NCI-H82 (cell line): ENCODE measurements around the gene MRPS12.
"Not testable (repeated sequence)": the region's sequence is repeated elsewhere in the genome, so short reads cannot be mapped to it uniquely, and the experiment has no call there.

Experiments
- DNase-seq: peaks from one replicate; lab custom pipeline; 2025; lab: John Stamatoyannopoulos, UW

The MRPS12 gene

DNA sequence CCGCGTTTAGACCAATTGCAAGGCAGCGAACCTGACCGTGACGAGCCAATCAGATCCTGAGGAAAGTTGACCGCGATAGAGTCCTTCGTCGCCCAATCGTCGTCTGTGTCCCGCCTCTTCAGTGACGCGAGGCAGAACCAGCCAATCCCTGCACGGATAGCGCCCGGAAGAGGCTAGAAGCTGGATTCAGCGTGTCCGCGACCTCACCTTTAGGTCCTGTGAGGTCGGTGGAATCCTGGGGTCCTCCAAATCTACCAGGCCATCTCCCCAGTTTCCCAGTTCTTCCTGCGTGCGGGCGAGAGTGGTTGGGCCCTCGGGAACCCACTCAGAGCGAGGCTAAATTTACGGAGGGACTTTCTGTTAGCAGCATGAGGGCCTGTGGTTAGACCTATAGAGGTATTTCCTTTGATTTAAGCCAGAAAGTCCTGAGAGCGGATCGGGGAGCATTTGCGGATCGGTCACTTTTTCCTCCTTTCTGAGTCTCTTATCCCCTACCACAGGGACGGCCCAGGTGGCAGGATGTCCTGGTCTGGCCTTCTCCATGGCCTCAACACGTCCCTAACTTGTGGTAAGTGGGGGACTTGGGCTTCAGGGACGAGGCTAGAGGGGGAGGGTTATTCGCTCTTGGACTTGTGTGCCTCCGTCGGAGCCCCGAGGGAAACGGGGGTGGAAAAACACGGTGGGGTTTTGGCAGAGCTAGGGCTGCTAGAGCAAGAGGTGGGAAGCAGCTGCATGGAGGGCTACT is at the start of gene MRPS12:
Gene MRPS12 (plus strand): TSS at position 169 of the 745 bp plus-strand sequence. CDS start 351 bp downstream, at position 520.
- peak; percentile 100 for DNase-seq

DNA sequence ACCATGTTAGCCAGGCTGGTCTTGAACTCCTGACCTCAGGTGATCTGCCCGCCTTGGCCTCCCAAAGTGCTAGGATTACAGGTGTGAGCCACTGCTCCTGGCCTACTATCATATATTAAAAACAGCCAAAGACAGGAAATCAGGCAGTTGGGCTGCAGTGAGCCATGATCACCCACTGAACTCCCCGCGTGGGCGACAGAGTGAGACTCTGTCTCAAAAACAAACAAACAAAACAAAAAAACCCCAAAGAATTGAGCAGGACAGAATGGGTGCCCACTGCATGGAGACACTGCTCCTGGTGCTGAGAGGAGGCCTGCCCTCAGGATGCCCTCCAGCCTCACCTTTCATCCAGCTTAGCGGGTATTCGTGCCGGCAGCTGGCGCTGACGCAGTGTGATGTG is 47.5 kb upstream of the MRPS12 start:
- DNase-seq, result no peak

DNA sequence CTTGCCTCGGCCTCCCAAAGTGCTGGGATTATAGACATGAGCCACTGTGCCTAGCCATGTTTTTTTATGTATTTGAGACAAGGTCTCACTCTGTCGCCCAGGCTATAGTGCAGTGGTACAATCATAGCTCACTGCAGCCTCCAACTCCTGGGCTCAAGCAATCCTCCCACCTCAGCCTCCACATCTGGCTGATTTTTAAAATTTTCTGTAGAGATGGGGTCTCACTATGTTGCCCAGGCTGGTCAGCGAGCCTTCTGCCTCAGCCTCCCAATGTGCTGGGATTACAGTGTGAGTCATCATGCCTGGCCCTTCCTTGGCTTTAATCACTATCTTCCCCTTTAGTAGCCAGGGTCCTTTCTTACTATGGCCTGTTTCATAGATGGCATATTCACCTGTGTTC is 46.1 kb upstream of the MRPS12 start:
- not testable (repeated sequence) for DNase-seq

DNA sequence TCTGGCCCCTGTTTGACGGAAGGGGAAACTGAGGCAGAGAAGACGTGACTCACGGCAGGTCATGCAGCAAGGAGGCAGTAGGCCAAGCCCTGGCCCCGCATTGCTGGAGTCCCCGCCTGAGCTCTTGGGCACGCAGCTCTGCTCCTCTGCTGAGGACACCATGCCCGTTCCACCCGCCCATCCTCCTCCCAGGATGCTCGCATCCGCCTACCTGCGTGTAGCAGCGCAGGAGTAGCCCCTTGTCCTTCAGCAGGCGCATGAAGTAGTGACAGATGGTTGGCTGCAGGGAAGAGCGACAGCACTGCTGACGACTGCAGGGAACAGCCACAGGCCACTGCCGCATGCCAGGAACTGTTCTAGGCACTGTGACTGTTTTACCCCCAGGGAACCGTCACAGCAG is 41.9 kb upstream of the MRPS12 start:
- no peak for DNase-seq

DNA sequence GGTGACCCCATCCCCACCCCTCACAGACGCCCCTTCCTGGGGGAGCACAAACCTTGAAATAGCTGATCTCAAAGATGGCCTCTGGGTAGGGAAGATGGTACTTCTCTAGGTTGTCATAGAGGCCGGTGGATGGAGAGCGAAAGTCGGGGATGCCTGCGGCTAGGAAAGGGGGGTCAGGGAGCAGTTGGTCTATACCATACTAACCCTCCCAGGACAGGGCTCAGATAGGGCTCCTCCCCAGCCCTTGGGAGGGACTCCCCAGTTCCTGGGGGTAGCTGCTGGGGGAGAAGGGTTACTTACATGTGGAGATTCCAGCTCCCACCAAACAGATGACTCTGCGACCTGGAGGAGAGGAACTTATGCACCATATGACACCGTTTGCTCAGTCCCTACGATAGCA is 40.9 kb upstream of the MRPS12 start:
- no peak for DNase-seq

DNA sequence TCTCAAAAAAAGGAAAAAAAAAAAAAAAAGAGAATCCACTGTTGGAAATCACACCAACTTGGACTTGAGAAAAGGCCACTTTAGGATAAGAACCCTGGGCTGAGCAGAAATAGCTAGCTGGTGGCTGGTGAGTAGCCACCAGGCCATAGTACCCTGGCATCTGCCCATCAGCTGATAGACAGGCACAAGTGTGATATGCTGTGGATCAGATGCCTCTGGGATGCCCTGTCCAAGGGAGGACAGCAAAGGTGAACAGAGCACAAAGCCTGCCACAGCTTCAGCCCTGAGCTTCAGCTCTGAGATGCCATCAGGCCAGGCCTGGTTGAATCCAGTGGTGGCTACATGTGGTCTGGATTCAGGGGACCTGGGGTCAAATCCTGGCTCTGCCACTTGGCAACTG is 40.1 kb upstream of the MRPS12 start:
- no peak for DNase-seq

DNA sequence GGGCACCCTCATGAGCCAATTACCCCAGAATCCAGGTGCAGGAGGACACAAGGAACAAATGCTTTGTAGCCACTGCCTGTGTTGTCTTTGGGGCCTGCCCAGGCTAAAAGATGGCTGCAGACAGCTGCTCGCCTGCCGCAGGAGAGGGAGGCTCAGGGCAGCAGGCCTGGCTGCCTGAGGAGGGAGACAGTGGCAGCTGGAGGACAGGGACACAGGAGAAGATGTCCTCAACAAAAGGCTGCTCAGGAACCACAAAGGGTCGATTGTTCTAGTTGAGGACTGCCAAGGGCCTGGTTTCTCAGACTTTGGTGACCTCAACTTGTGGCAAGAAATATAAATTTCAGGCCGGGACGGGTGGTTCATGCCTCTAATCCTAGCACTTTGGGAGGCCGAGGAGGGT is 39.0 kb upstream of the MRPS12 start:
- DNase-seq, result peak; percentile 31

DNA sequence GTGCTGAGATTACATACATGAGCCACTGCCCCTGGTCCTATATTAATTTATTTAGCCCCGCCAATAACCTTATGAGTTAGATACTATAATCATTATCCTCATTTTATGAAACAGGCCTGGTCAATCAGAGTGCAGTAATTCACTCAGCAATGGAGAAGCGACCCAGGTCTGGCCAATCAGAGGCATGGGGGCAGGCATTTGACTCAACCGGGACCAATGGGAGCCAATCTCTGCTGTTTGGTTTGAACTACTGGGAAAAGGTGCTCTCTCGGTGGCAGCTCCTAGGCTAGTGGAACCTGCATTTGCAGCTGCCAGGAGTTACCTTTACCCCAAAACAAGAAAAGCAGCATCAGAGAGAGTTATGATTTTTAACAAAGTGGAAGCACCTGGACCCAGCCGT is 37.9 kb upstream of the MRPS12 start:
- DNase-seq, result peak; percentile 23

DNA sequence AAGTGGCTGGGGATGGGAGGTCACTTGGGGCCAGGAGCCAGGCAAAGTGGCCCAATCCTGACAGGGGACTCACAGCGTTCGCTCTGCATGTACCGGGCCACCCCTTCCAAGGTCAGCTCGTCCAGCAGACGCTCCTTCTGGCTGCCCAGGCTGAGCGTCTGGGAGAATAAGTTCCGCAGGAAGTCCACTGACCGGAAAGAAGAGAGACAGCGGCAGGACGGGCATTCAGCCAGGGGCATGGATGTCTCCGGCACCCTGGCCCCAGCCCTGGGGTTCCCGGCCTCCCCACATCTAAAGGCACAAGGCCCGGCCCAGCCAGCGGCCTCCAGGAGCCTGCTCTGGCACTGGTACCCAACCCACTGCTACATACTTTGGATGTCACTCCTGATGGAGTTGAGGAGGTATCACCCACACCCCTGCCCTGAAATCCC is 37.4 kb upstream of the MRPS12 start:
- DNase-seq, result no peak

DNA sequence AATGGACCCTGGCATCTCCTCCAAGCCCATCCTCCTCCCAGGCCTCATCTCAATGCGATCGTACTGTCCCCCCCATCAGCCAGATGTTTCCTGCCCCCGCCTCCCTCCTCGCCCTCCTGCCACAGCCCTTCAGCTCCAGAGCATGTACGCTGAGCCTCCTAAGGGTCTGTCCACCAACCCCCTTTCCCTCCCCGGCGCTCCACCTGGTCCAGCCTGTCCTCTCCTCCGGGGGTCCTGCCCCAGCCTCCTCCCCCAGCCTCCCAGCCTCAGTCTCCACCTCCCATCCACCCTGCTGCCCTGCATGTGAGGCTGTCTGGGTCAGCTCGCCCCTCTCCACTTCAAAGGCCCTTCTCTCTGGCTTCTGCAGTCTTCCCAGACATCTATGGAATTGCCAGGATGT is 35.8 kb upstream of the MRPS12 start:
- DNase-seq, result no peak

DNA sequence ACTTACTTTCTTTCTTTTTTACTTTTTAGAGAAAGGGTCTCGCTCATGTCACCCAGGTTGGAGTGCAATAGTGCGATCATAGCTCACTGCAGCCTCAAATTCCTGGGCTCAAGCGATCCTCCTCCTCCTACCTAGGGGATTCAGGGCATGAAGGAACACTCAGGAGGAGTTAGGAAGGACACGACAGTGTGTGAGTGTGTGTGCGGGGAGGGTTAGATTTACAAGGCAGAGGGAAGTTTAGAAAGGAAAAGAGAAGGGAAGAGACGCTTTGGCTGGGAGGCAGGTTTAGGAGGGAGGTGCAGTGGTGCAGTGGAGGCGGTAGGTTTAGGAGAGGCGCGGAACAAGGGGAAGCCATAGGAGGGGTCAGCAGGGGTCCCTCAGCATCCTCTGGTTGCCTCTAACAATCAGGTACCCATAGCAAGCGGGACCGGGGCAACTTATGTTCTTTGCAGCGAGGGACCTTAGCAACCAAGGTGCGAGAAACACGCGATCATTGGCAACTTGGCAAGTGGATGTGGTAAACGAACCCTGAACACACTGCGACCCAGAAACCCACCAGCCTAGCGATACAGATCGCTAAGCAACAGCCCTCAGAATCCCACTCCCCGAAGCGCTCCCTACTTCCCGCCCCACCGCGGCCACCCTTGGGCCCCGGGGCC is 31.8 kb upstream of the MRPS12 start:
- peak; percentile 48 for DNase-seq

DNA sequence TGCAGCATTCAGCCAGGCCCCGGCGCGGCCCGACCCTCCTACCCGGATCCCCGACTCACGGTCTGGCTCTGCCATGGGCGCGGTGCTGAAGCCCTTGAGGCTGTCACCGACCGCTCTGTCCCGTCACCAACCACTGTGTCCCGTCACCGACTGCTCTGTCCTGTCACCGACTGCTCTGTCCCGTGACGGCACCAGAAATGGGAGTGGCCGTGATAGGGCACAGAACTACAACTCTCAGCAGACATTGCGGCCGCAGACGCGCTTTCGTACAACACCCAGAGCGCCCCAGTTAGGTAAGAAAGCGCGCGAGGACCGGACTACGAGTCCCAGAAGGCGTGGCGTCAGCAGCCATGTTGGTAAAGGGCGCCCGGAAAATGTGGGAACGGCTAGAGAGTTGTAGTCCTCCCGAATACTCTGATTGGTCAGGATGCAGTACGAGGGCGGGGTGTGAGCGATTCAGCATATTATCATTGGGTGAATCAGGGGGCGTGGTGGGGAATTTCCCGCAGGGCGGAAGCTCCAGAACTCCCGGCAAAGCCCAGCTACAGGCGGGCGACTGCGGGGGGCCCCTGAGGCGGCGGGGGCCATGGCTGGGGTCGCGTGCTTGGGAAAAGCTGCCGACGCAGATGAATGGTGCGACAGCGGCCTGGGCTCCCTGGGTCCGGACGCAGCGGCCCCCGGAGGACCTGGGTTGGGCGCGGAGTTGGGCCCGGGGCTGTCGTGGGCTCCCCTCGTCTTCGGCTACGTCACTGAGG is 31.1 kb upstream of the MRPS12 start, which contains the start of the genes NFKBIB and SIRT2:
Gene NFKBIB (plus strand): TSS at position 523 of the 755 bp plus-strand sequence. CDS start 64 bp downstream, at position 587.
Gene SIRT2 (minus strand): TSS at position 172 of the 755 bp plus-strand sequence. CDS start 97 bp downstream, at position 75.
- peak; percentile 100 for DNase-seq

DNA sequence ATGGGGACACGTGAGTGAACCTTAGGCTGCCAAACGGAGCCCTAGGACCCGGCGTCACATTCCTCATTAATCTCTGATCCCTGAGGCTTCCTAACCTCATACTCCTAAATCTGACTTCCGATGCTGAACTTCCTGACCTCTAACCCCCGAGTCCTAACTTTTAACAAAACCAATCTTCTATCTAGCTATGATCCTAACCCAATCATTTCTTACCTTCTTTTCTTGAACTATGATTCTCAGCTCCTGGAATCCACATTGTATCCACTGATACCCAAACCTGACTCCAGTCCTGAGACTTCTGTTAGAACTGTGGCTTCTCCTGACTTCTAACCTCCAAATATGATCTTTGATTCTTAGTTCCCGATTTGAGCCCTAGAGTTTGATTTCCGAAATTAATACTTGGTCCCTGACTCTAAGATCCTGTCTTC is 30.5 kb upstream of the MRPS12 start:
- peak; percentile 94 for DNase-seq

DNA sequence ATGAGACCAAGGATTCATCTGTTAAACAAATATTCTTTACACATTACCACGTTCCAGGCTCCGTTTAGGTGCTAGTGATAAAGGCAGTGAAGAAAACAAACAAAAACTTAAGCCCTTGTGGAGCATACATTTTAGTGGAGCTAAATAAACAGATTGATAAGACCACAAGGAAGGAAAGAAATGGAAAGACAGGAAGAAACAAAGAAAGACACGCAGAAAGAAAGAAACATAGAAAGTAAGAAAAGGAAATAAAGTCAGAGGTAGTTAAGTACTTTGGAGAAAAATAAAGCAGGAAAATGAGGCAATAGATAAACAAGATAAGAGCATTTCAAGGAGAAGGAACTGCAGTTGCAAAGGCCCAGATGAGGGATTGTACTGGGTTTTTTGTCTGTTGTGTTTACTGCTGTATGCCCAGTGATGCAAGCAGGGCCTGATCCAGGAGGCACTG is 30.0 kb upstream of the MRPS12 start:
- DNase-seq, result no peak

DNA sequence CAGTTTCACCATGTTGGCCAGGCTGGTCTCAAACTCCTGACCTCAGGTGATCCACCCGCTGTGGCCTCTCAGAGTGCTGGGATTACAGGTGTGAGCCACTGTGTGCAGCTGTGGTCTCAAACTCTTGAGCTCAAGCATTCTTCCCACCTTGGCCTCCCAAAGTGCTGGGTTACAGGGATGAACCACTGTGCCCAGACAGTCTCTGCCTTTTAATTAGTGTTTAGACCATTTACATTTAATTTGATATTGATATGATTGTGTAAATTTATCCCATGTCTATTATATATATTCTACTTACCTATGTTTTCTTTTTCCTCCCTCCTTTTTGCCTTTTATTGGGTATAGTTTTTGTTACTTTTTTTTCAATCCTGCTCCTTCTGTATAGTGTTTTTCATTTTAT is 29.1 kb upstream of the MRPS12 start:
- no peak for DNase-seq

DNA sequence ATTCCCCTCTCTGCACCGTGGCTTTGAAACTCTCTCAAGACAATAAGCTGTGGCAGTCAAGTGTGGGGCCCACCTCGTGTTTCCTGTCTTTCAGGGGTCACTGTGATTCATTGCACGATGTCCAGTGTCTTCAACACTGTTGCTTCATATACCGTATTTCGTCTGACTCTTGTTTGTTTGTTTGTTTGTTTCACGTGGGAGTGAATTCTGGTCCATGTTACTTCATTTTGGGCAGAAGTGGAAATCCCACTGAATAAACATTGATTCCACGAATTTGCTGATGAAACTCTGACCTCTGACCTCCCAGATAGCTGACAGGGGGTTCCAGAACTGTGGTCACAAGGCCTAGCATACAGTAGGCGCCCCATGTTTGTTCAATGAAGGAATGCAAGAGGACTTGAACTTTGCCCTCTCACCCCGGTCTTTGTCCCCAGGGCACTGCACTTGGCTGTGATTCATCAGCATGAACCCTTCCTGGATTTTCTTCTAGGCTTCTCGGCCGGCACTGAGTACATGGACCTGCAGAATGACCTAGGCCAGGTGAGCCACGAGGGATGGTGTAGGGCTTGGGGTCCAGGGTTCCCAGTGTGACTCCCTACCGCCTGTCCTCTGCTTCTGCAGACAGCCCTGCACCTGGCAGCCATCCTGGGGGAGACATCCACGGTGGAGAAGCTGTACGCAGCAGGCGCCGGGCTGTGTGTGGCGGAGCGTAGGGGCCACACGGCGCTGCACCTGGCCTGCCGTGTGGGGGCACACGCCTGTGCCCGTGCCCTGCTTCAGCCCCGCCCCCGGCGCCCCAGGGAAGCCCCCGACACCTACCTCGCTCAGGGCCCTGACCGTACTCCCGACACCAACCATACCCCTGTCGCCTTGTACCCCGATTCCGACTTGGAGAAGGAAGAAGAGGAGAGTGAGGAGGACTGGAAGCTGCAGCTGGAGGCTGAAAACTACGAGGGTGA is 25.9 kb upstream of the MRPS12 start:
- DNase-seq, result no peak

DNA sequence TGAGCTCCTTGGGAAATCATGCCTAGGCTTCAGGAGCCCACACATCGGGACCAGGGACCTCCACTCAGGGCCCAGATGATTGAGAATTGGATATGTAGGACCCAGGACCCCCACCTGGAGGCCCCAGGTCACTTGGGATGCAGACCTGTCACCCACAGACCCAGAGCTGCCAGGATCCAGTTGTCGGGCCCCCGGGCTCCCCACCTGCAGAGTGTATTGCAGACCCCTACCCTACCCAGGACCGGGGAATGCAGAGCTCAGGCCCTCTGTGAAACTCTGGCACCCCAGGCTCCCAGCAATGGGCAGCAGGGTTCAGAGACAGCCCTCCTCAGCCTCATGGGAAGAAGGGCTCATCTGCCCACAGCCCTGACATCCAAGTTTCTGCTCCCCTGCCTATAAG is 25.1 kb upstream of the MRPS12 start:
- no peak for DNase-seq

DNA sequence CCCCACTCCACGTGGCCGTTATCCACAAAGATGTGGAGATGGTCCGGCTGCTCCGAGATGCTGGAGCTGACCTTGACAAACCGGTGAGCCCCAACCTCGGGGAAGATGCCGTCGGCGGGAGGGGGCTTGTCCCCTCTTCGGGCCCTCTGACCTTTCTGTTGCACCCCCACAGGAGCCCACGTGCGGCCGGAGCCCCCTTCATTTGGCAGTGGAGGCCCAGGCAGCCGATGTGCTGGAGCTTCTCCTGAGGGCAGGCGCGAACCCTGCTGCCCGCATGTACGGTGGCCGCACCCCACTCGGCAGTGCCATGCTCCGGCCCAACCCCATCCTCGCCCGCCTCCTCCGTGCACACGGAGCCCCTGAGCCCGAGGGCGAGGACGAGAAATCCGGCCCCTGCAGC is 23.5 kb upstream of the MRPS12 start:
- DNase-seq, result no peak

DNA sequence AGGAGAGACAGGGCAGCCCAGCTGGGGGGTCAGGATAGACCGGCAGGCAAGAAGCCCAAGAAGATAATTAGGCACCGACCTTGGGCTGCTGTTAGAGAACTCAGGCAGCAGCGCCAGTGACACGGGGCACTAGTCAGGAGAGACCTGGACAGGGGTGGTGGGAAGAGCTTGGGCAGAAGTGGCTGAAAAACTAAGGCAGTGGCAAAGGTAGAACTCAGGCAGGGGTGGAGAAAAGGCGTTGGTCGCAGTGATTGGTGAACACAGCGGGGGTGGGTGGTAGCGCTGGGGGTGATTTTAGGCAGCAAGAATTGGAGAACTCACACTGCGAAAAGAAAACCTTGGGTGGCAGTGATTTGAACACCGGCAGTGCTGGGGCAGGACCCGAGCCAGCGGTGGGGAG is 23.1 kb upstream of the MRPS12 start:
- no peak for DNase-seq

DNA sequence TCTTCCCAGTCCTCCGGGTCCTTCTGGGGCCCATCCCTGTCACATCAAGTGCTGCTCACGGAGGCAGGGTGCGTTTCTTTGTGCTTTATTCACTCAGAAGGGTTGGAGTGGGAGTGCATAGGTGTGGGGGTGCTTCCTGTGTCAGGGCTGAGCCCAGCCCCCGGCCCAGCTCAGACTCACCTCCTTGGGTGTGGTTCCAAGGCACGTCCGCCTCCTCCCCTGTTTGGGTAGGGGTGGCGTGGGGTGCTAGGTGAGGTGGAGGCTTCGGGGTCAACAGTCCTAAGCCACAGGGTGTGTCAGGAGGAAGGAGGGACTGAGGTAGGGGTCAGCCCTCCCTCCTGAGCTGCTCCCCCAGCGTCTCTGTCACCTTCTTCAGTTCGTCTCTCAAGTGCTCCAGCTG is 21.8 kb upstream of the MRPS12 start:
- DNase-seq, result no peak

DNA sequence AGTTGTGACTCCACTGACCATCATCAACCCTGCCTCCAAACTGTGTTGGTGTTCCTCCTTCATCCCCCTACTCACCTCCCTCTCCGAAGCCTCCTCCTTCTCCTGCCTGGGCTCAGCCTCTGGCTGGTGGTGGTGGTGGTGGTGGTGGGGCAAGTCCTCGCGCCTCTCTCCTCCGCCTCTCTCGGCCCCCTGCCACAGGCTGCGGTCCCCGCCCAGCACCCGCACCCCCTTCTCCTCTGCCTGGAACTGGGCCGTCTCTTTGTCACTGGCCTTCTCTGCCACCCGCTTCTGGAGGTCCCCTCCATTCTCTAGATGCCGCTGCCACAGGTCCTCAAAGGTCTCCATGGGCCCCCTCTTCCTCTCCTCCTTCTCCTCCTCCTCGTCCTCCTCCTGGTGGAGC is 20.3 kb upstream of the MRPS12 start:
- no peak for DNase-seq
